ENCODE measurements around the gene NFIC.

- TF ChIP-seq CTCF (IDR thresholded peaks at IDR 0.05; ENCODE audit: borderline replicate concordance, extremely low read depth, low read length, poor library complexity, severe bottlenecking) (peak; percentile 16), EZH2 (IDR thresholded peaks at IDR 0.05; ENCODE audit: borderline replicate concordance, low read depth, low read length, severe bottlenecking) (no peak)
These were observed 103.5 kb downstream of the NFIC start for GRCh38 chr19:3469638-3470499.

Measured in DND-41 (cell line).